Erythroblast (primary cell): ENCODE measurements around the gene RBBP5.

ENCODE experiments used
- GATA1 ChIP-seq: IDR thresholded peaks from 2 replicates; pipeline ENCODE4 v1.6.1; 2011; ENCODE audit warnings: low read depth, mild to moderate bottlenecking, control low read depth, low read length, moderate library complexity
- POLR2A ChIP-seq: IDR thresholded peaks from 2 replicates; pipeline ENCODE4 v1.6.1; 2011; ENCODE audit warnings: mild to moderate bottlenecking, low read length

- TF ChIP-seq POLR2A = no peak
- TF ChIP-seq GATA1 = no peak
Measured at GRCh38 chr1:205041998-205042910, 79.5 kb downstream of the RBBP5 start.
